Endothelial cell of umbilical vein (primary cell): ENCODE measurements around the gene RARRES2. TPM values are rescaled to one million over a fixed set of nuclear protein-coding genes. Genes with fewer than 3 reads are reported as not detected.

Experiments
- BruUV-seq: library from RNA; stranded (reverse); fragments of 400-500 nt; replicated peaks from 2 replicates; lab custom pipeline; 2021; lab: Mats Ljungman, UMichigan
- CTCF ChIA-PET: fragments of 300-600, 350-600 bp; sonication (Branson Sonifier 250); formaldehyde crosslinking; loops from one replicate; lab custom pipeline; 2021; ENCODE audit warnings: antibody characterized with exemption, inconsistent platforms; lab: Charles Lee
- POLR2A ChIA-PET: fragments of 300-600, 350-600 bp; sonication (Branson Sonifier 250); formaldehyde crosslinking; loops from one replicate; lab custom pipeline; 2021; ENCODE audit warnings: antibody characterized with exemption, inconsistent platforms; lab: Charles Lee
- DNase-seq: peaks from one replicate; pipeline ENCODE4 v3.0.0-alpha.2; 2011; ENCODE audit warnings: low read depth, low spot score
- FAIRE-seq: peaks from 2 replicates; lab custom pipeline; 2011; peaks lifted over from hg19 to GRCh38; lab: Jason Lieb, UNC
- H2AFZ ChIP-seq: 2 replicates; pipeline ENCODE4 v1.6.0; 2012; ENCODE audit warnings: low read depth, low read length, control low read depth, inconsistent platforms
- H3K27ac ChIP-seq: 2 replicates; pipeline ENCODE4 v1.5.1; 2011; ENCODE audit warnings: low read depth, mild to moderate bottlenecking, control low read depth, low read length, moderate library complexity; ENCODE audit not compliant: insufficient read depth
- H3K27me3 ChIP-seq, 2 experiments: 2 replicates each; pipeline versions ENCODE4 v1.6.0 to v1.6.1; 2011; ENCODE audit warnings: low read length in 2 of 2, mixed read lengths in 1 of 2; ENCODE audit not compliant: control insufficient read depth in 2 of 2, insufficient read depth in 2 of 2
- H3K36me3 ChIP-seq, 2 experiments: 2 replicates in 1 of 2; 3 replicates in 1 of 2; pipeline ENCODE4 v1.5.1; 2011; ENCODE audit warnings: low read length in 2 of 2, mild to moderate bottlenecking in 1 of 2, moderate library complexity in 1 of 2; ENCODE audit not compliant: control insufficient read depth in 2 of 2, insufficient read depth in 2 of 2; ENCODE audit errors: extremely low read depth in 1 of 2
- H3K4me1 ChIP-seq: 3 replicates; pipeline ENCODE4 v1.5.1; 2011; ENCODE audit warnings: mild to moderate bottlenecking, low read length; ENCODE audit not compliant: control insufficient read depth, insufficient read depth; ENCODE audit errors: extremely low read depth
- H3K4me2 ChIP-seq: 2 replicates; pipeline ENCODE4 v1.6.1; 2011; ENCODE audit warnings: low read length, control low read depth, mixed read lengths; ENCODE audit not compliant: insufficient read depth
- H3K4me3 ChIP-seq, 3 experiments: fragments of 200-600 bp in 1 of 3; sonication (generic), shearing (Covaris generic) in 1 of 3; replicated peaks in 1 of 3; 2 replicates each; pipeline ENCODE4 v1.5.1; 2011 to 2016; ENCODE audit warnings: control low read depth in 3 of 3, low read length in 3 of 3, mild to moderate bottlenecking in 2 of 3, inconsistent platforms in 1 of 3, low read depth in 1 of 3, moderate library complexity in 1 of 3; ENCODE audit not compliant: insufficient read depth in 1 of 3
- H3K79me2 ChIP-seq: 2 replicates; pipeline ENCODE4 v1.6.0; 2012; ENCODE audit warnings: low read length, inconsistent platforms; ENCODE audit not compliant: control insufficient read depth, insufficient read depth
- H3K9ac ChIP-seq: replicated peaks from 2 replicates; pipeline ENCODE3; 2011; ENCODE audit warnings: low read length, control low read depth; ENCODE audit not compliant: insufficient read depth; ENCODE audit errors: extremely low read depth
- H3K9me1 ChIP-seq: replicated peaks from 3 replicates; pipeline ENCODE4 v1.6.0; 2011; ENCODE audit warnings: mild to moderate bottlenecking, low read length; ENCODE audit not compliant: control insufficient read depth, insufficient read depth; ENCODE audit errors: extremely low read depth
- H3K9me3 ChIP-seq: replicated peaks from 2 replicates; pipeline ENCODE4 v1.5.1; 2012; ENCODE audit warnings: low read length, inconsistent platforms; ENCODE audit not compliant: control insufficient read depth, insufficient read depth
- H4K20me1 ChIP-seq: replicated peaks from 2 replicates; pipeline ENCODE3; 2011; ENCODE audit warnings: mild to moderate bottlenecking, low read length; ENCODE audit not compliant: control insufficient read depth, insufficient read depth; ENCODE audit errors: extremely low read depth
- CTCF ChIP-seq, 2 donors: IDR thresholded peaks; 1 replicate in 1 of 2; 2 replicates in 1 of 2; pipeline ENCODE4 v1.5.1; 2011; ENCODE audit warnings: low read length in 2 of 2, mild to moderate bottlenecking in 2 of 2, moderate library complexity in 2 of 2, control low read depth in 1 of 2, inconsistent platforms in 1 of 2, low read depth in 1 of 2; ENCODE audit not compliant: insufficient read depth in 1 of 2; ENCODE audit errors: extremely low read depth in 1 of 2
- EZH2 ChIP-seq: IDR thresholded peaks from 2 replicates; pipeline ENCODE4 v1.6.1; 2012; ENCODE audit warnings: borderline replicate concordance, low read depth, mild to moderate bottlenecking, moderate library complexity, low read length, inconsistent platforms; ENCODE audit not compliant: severe bottlenecking
- FOS ChIP-seq: IDR thresholded peaks from 2 replicates; pipeline ENCODE4 v1.6.1; 2011; ENCODE audit warnings: mild to moderate bottlenecking, low read length, moderate library complexity, borderline replicate concordance; ENCODE audit not compliant: insufficient read depth
- GATA2 ChIP-seq: IDR thresholded peaks from 2 replicates; pipeline ENCODE4 v1.7.0; 2011; ENCODE audit warnings: low read depth, mild to moderate bottlenecking, moderate library complexity, mixed read lengths, low read length; ENCODE audit not compliant: insufficient read length, insufficient read depth
- JUN ChIP-seq: IDR thresholded peaks from 2 replicates; pipeline ENCODE4 v1.6.1; 2011; ENCODE audit warnings: borderline replicate concordance, low read depth; ENCODE audit not compliant: insufficient read length, insufficient read depth
- MAX ChIP-seq: IDR thresholded peaks from 2 replicates; pipeline ENCODE4 v1.6.1; 2011; ENCODE audit not compliant: insufficient read depth, insufficient read length
- MYC ChIP-seq: IDR thresholded peaks from one replicate; pipeline ENCODE4 v1.6.1; 2011; ENCODE audit warnings: mild to moderate bottlenecking, low read depth, low read length
- POLR2A ChIP-seq: IDR thresholded peaks from 2 replicates; pipeline ENCODE4 v1.6.1; 2012; ENCODE audit warnings: low read depth, mild to moderate bottlenecking, control low read depth, low read length
- POLR2AphosphoS5 ChIP-seq: IDR thresholded peaks from 2 replicates; pipeline ENCODE4 v1.6.1; 2012; ENCODE audit warnings: low read depth, mild to moderate bottlenecking, control low read depth, low read length, moderate library complexity; ENCODE audit not compliant: insufficient read depth
- dilution Hi-C: fragments of 300-500 bp; cut with MboI; formaldehyde crosslinking; loops from one replicate; pipeline ENCODE4 v1.15.0; 2019; ENCODE audit warnings: low sequenced_read_pairs; ENCODE audit not compliant: extremely low pct_ligation_motif_present
- intact Hi-C: fragments of 100-400 bp; cut with micrococcal nuclease; formaldehyde crosslinking; loops from one replicate; pipeline ENCODE4 v1.10.0; 2022
- polyA plus RNA-seq, 4 experiments: library from polyadenylated mRNA; depleted of rRNA in 3 of 4; stranded (reverse) in 3 of 4; unstranded in 1 of 4; fragments of >200 nt; gene quantifications; 2 replicates each; pipeline versions ENCODE4 v1.2.1 to v1.2.3, GENCODE V29; 2011 to 2012; ENCODE audit warnings: missing spikeins in 1 of 4
- total RNA-seq: library from RNA; stranded (reverse); gene quantifications from 2 replicates; pipeline ENCODE4 v1.2.3, GENCODE V29; 2021

The RARRES2 gene
- total and polyA plus RNA-seq, 2 donors (not counting 3 experiments of a cell fraction or from before 2014, with no cell fraction given) = not detected

DNA sequence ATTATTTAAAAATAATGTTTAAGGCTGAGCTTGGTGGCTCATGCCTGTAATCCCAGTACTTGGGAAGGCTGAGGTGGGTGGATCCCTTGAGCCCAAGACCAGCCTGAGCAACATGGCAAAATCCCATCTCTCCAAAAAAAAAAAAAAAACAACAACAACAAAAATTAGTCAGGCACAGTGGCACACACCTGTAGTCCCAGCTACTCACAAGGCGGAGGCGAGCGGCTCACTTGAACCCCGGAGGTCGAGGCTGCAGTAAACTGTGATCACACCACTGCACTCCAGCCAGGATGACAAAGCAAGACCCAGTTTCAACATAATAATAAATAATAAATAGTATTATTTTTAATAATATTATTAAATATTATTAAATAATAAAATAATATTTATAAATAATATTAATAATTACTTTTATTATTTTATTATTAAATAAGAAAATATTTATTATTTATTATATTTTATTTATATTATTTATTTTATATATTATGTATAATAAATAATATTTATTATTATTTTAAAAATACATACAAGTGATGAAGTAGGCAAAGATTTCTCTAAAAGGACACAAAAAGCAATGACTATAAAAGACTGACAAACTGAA, 26.7 kb downstream of the RARRES2 start:
- Histone ChIP-seq H3K9me3 (no peaks in the 10 kb centered on the region), H3K4me2 (no peak overlapping the region), H3K4me3 (no peak overlapping the region), H3K9ac (no peak overlapping the region), H3K4me1 (peaks cover 4% of the 10 kb centered on the region), H4K20me1 (no peaks in the 10 kb centered on the region), H3K27me3 (peaks cover 2 to 4% of the 10 kb centered on the region in 2 experiments), H3K27ac (no peak overlapping the region), H3K36me3 (no peaks in the 10 kb centered on the region), H2AFZ (no peak overlapping the region), H3K79me2 (no peaks in the 10 kb centered on the region), H3K9me1 (no peaks in the 10 kb centered on the region)
- TF ChIP-seq FOS (no peak), JUN (no peak), CTCF (IDR thresholded peaks at IDR 0.05; ENCODE audit: extremely low read depth in 1 of 2, insufficient read depth in 1 of 2, low read depth in 1 of 2, low read length in 2 of 2) (no peak), EZH2 (no peak), POLR2AphosphoS5 (no peak), GATA2 (no peak), MYC (no peak), POLR2A (no peak), MAX (no peak)
- CTCF ChIA-PET = no interaction called here
- POLR2A ChIA-PET = no interaction called here
- DNase-seq (no peak), FAIRE-seq (no peak)
- BruUV-seq = no TSS peak
- intact Hi-C loops = no loop called here
- dilution Hi-C loops = no loop called here
